ENCODE data around the gene RSPH6A. TPM values are rescaled to one million over a fixed set of nuclear protein-coding genes. Genes with fewer than 3 reads are reported as not detected.

RSPH6A gene
- total RNA-seq, 4 donors from 2014 or later = 0.50 to 8.9 (median 3.9) TPM

- peaks cover 0 to 4% of the 10 kb centered on the region in 2 donors for H3K4me1 ChIP-seq
- intact Hi-C loops (cut with DNase I) = loop anchor here (5.0 kb wide), 1 partner anchor 63 kb away; no protein-coding TSS in a partner anchor
- H3K4me3 ChIP-seq (replicated peaks in 1 of 3) = no peak overlapping the region
- no peaks in the 10 kb centered on the region for H3K9me3 ChIP-seq
- no peak for DNase-seq
- H3K36me3 ChIP-seq = peaks cover 12 to 30% of the 10 kb centered on the region in 2 donors
- no peak for TF ChIP-seq CTCF (IDR thresholded peaks at IDR 0.05)
- no peak for TF ChIP-seq POLR2A (IDR thresholded peaks at IDR 0.05)
- no peaks in the 10 kb centered on the region for H3K27me3 ChIP-seq
- WGBS, 2 donors = 91% methylated on average over 6 of the region's 6 CpGs
- H3K27ac ChIP-seq = no peak overlapping the region
These were observed 4.7 kb upstream of the RSPH6A start for GRCh38 chr19:45819769-45820168.

GRCh38 chr19:45817725-45818301, 2.7 kb upstream of the RSPH6A start:
- intact Hi-C loops (cut with DNase I) = loop anchor here (5.0 kb wide), 1 partner anchor 64 kb away; no protein-coding TSS in a partner anchor
- H3K4me3 ChIP-seq (replicated peaks in 1 of 3) = no peak overlapping the region
- H3K36me3 ChIP-seq = peaks cover 6 to 14% of the 10 kb centered on the region in 2 donors
- WGBS, 2 donors = 67 to 85% methylated on average over 11 to 19 of the region's 19 CpGs
- peak in 1 of 2 donors; percentile 24 for DNase-seq
- H3K4me1 ChIP-seq = peaks cover 0 to 4% of the 10 kb centered on the region in 2 donors
- no peaks in the 10 kb centered on the region for H3K27me3 ChIP-seq
- TF ChIP-seq CTCF (IDR thresholded peaks at IDR 0.05) = no peak
- TF ChIP-seq POLR2A (IDR thresholded peaks at IDR 0.05) = no peak
- no peak overlapping the region for H3K27ac ChIP-seq
- no peaks in the 10 kb centered on the region for H3K9me3 ChIP-seq

- Histone ChIP-seq H3K36me3 (peaks cover 3 to 8% of the 10 kb centered on the region in 2 donors), H3K4me1 (peaks cover 0 to 4% of the 10 kb centered on the region in 2 donors), H3K4me3 (replicated peaks in 1 of 3) (no peak overlapping the region), H3K27ac (no peak overlapping the region), H3K27me3 (no peaks in the 10 kb centered on the region), H3K9me3 (no peaks in the 10 kb centered on the region)
- intact Hi-C loops (cut with DNase I) = loop anchor here (5.0 kb wide), 1 partner anchor 65 kb away; no protein-coding TSS in a partner anchor
- 16 to 25% methylated on average over 23 to 24 of the region's 24 CpGs for WGBS, 2 donors
- DNase-seq = peak; percentile 93 to 95
- TF ChIP-seq POLR2A (IDR thresholded peaks at IDR 0.05) (no peak), CTCF (IDR thresholded peaks at IDR 0.05) (peak; percentile 93 to 99 (median 97))
These were observed 2.1 kb upstream of the RSPH6A start for GRCh38 chr19:45817010-45817724.

- H3K4me1 ChIP-seq = peaks cover 0 to 4% of the 10 kb centered on the region in 2 donors
- intact Hi-C loops (cut with DNase I) = loop anchor here (5.0 kb wide), 1 partner anchor 66 kb away; no protein-coding TSS in a partner anchor
- H3K36me3 ChIP-seq = peaks cover 3 to 4% of the 10 kb centered on the region in 2 donors
- 73 to 97% methylated on average over 12 to 16 of the region's 18 CpGs for WGBS, 2 donors
- no peak for DNase-seq
- no peak for TF ChIP-seq CTCF (IDR thresholded peaks at IDR 0.05)
- no peak for TF ChIP-seq POLR2A (IDR thresholded peaks at IDR 0.05)
- no peak overlapping the region for H3K27ac ChIP-seq
- no peaks in the 10 kb centered on the region for H3K9me3 ChIP-seq
- no peaks in the 10 kb centered on the region for H3K27me3 ChIP-seq
- H3K4me3 ChIP-seq (replicated peaks in 1 of 3) = no peak overlapping the region
These were observed 1.3 kb upstream of the RSPH6A start for GRCh38 chr19:45816236-45817009.
